Measurements from ENCODE around the gene NEK9. TPM values are rescaled to one million over a fixed set of nuclear protein-coding genes. Genes with fewer than 3 reads are reported as not detected.

Gene NEK9
- total and polyA plus RNA-seq, 10 of the 15 experiments (the other 5 are each of a cell fraction or from before 2014, with no cell fraction given): 6.0 to 78.8 (median 44.7) TPM

- no peak for TF ChIP-seq GABPA (IDR thresholded peaks at IDR 0.05; ENCODE audit: low read depth)
These were observed 82.5 kb downstream of the NEK9 start (continued) for GRCh38 chr14:75044322-75044721.

- POLR2A ChIA-PET: interaction anchor here (0.7 to 1.8 kb wide), 4 partner anchors 21 to 79 kb away, joined by 3 to 9 read pairs (median 3); partner anchors contain the start of genes ACYP1 and ZC2HC1C
- TF ChIP-seq RAD51 (IDR thresholded peaks at IDR 0.05) (no peak), STAT1 (conservative IDR thresholded peaks at IDR 0.05) (no peak), BHLHE40 (IDR thresholded peaks at IDR 0.05; ENCODE audit: borderline replicate concordance in 1 of 2, low read depth in 2 of 2, low read length in 1 of 2) (no peak), MTA3 (IDR thresholded peaks at IDR 0.05; ENCODE audit: borderline replicate concordance, low read length) (no peak), MXI1 (IDR thresholded peaks at IDR 0.05; ENCODE audit: low read depth, low read length) (no peak), CBX3 (IDR thresholded peaks at IDR 0.05; ENCODE audit: borderline replicate concordance, low read depth) (no peak), IKZF2 (IDR thresholded peaks at IDR 0.05) (no peak), BCL3 (IDR thresholded peaks at IDR 0.05; ENCODE audit: borderline replicate concordance, insufficient read depth, low read depth, low read length, poor library complexity, severe bottlenecking) (no peak), EGR1 (IDR thresholded peaks at IDR 0.05; ENCODE audit: borderline replicate concordance in 1 of 2, low read depth in 2 of 2, low read length in 2 of 2) (no peak), NFYA (IDR thresholded peaks at IDR 0.05; ENCODE audit: borderline replicate concordance, low read depth, low read length) (no peak), CHD2 (IDR thresholded peaks at IDR 0.05; ENCODE audit: borderline replicate concordance, low read depth, low read length) (no peak), TBL1XR1 (IDR thresholded peaks at IDR 0.05; ENCODE audit: low read depth, low read length) (no peak), IKZF1 (conservative IDR thresholded peaks at IDR 0.05) (peak; percentile 35; the same call in 1 of the 2 replicates), POLR2AphosphoS2 (IDR thresholded peaks at IDR 0.05; ENCODE audit: low read depth, low read length) (no peak), TCF12 (IDR thresholded peaks at IDR 0.05; ENCODE audit: low read depth, low read length) (peak; percentile 56; the same call in 1 of the 2 replicates), TCF7 (IDR thresholded peaks at IDR 0.05; ENCODE audit: borderline replicate concordance) (no peak), MLLT1 (IDR thresholded peaks at IDR 0.05) (no peak), MTA2 (IDR thresholded peaks at IDR 0.05; ENCODE audit: low read depth) (0 out of 2 replicates have a peak, but pooled peaks have one; percentile 49), NFIC (IDR thresholded peaks at IDR 0.05; ENCODE audit: low read depth, low read length) (no peak), SMAD5 (IDR thresholded peaks at IDR 0.05; ENCODE audit: low read depth) (no peak)
These were observed 84.8 kb downstream of the NEK9 start for GRCh38 chr14:75042035-75042434.

More at GRCh38 chr14:75042035-75042434, 84.8 kb downstream of the NEK9 start:
- Histone ChIP-seq H3K27me3 (replicated peaks in 1 of 2; ENCODE audit: control insufficient read depth in 2 of 2, insufficient read depth in 2 of 2, low read length in 1 of 2) (no peaks in the 10 kb centered on the region), H3K9me3 (replicated peaks; ENCODE audit: control insufficient read depth, insufficient read depth, low read length) (no peaks in the 10 kb centered on the region), H3K9ac (ENCODE audit: control insufficient read depth, insufficient read depth, low read length) (no peak overlapping the region), H3K36me3 (ENCODE audit: control insufficient read depth in 2 of 2, insufficient read depth in 2 of 2, low read length in 1 of 2) (peaks cover 0 to 2% of the 10 kb centered on the region in 2 experiments; a peak in 1 of 4 replicates), H3K79me2 (ENCODE audit: control insufficient read depth, insufficient read depth, low read length) (peaks cover 4% of the 10 kb centered on the region), H3K4me2 (ENCODE audit: control insufficient read depth, insufficient read depth) (no peak overlapping the region; the same call in 1 of the 2 replicates), H3K27ac (ENCODE audit: control insufficient read depth, insufficient read depth) (0 out of 2 replicates have a peak overlapping the region, but pooled peaks have one; percentile 6), H3K4me3 (no peak overlapping the region), H3K4me1 (ENCODE audit: control insufficient read depth, insufficient read depth, low read length) (no peaks in the 10 kb centered on the region), H2AFZ (ENCODE audit: control insufficient read depth, low read depth, low read length) (no peak overlapping the region), H4K20me1 (ENCODE audit: control insufficient read depth, insufficient read depth) (no peaks in the 10 kb centered on the region)
- RAD21 ChIA-PET (ENCODE audit: unreplicated experiment): interaction anchor here (1.0 kb wide), 1 partner anchor 80 kb away, joined by 3 read pairs; no protein-coding TSS in a partner anchor
- DNase-seq (ENCODE audit: low read depth, low spot score): no peak
- intact Hi-C loops (cut with micrococcal nuclease; ENCODE audit: unreplicated experiment) (no loop called here), in situ Hi-C loops (cut with MboI) (no loop called here)
- FAIRE-seq: no peak
- SMC1A ChIA-PET (ENCODE audit: uncharacterized antibody, unreplicated experiment): interaction anchor here (1.5 kb wide), 1 partner anchor 101 kb away, joined by 3 read pairs; no protein-coding TSS in a partner anchor
- whole genome bisulfite sequencing (ENCODE audit: insufficient coverage, insufficient replicate concordance, low lambda C conversion rate, missing lambda C conversion rate): 33% methylated on average over 6 of the region's 6 CpGs
- no TSS peak for BruUV-seq (replicated peaks)
- peak; percentile 80 for ATAC-seq
- CTCF ChIA-PET: interaction anchor here (0.7 to 1.5 kb wide), 4 partner anchors 20 to 181 kb away, joined by 3 to 4 read pairs (median 4); partner anchors contain the start of gene ACYP1
